Fibroblast of villous mesenchyme (primary cell): Measurements from ENCODE around the gene CALR3. TPM values are rescaled to one million over a fixed set of nuclear protein-coding genes. Genes with fewer than 3 reads are reported as not detected.

Source experiments
- DNase-seq: peaks from one replicate; pipeline ENCODE4 v3.0.0-alpha.2; 2010; ENCODE audit warnings: low read depth
- H3K4me3 ChIP-seq: 2 replicates; pipeline ENCODE4 v1.5.1; 2011; ENCODE audit warnings: low read depth, mild to moderate bottlenecking, low read length
- small RNA-seq: library from RNA; depleted of rRNA; stranded (forward); fragments of <200 nt; gene quantifications from one replicate; pipeline ENCODE3, GENCODE V24; 2012
- total RNA-seq: library from RNA; depleted of rRNA; stranded (reverse); fragments of >200 nt; gene quantifications from 2 replicates; pipeline ENCODE4 v1.2.3, GENCODE V29; 2012
- TF ChIP-seq, protein P1 (sequence below): IDR thresholded peaks from 2 replicates; pipeline ENCODE4 v1.5.1; 2012; ENCODE audit warnings: low read depth, mild to moderate bottlenecking, low read length; ENCODE audit not compliant: insufficient read depth

Gene CALR3
- total RNA-seq, 1 donor = not detected

GRCh38 chr19:16435999-16436650 is 59.8 kb downstream of the CALR3 start:
- TF ChIP-seq, protein P1, sequence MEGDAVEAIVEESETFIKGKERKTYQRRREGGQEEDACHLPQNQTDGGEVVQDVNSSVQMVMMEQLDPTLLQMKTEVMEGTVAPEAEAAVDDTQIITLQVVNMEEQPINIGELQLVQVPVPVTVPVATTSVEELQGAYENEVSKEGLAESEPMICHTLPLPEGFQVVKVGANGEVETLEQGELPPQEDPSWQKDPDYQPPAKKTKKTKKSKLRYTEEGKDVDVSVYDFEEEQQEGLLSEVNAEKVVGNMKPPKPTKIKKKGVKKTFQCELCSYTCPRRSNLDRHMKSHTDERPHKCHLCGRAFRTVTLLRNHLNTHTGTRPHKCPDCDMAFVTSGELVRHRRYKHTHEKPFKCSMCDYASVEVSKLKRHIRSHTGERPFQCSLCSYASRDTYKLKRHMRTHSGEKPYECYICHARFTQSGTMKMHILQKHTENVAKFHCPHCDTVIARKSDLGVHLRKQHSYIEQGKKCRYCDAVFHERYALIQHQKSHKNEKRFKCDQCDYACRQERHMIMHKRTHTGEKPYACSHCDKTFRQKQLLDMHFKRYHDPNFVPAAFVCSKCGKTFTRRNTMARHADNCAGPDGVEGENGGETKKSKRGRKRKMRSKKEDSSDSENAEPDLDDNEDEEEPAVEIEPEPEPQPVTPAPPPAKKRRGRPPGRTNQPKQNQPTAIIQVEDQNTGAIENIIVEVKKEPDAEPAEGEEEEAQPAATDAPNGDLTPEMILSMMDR = no peak
- no peak overlapping the region for H3K4me3 ChIP-seq
- peak; percentile 78 for DNase-seq

DNA sequence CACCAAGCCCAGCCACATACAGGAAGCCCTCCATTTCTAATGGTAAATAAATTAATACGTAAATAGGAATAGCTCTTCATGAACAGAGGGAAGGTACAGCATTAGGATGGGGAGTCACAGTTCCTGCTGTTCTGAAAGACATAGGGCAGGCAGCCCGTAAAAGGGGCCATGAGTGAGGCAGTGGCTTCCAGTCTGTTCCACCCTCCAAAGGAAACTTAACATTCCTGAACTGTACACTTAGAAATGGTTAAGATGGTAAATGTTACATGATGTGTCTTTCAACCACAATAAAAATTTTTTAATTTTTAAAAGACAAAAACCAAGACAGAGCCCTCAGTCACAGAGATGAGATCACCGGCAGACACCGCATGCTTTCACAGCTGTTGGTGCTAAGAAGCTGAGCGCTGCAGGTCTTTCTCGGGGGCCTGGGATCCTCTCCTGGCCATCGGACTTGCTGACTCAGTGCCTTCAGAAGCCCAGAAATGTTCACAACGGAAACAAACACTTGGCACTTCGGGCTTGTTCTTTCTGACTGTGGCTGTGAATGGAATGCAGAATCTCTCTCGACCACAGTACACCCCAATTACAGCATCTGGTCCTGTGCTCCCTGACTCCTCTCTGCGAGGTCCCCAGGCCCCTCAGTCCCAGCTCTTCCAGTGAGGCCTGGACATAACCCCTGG is 60.6 kb downstream of the CALR3 start:
- DNase-seq = peak; percentile 98
- TF ChIP-seq, protein P1 = no peak
- H3K4me3 ChIP-seq = no peak overlapping the region

- TF ChIP-seq, protein P1 = no peak
- H3K4me3 ChIP-seq = no peak overlapping the region
- DNase-seq = no peak
Observed at GRCh38 chr19:16433986-16434385, 62.0 kb downstream of the CALR3 start.

DNA sequence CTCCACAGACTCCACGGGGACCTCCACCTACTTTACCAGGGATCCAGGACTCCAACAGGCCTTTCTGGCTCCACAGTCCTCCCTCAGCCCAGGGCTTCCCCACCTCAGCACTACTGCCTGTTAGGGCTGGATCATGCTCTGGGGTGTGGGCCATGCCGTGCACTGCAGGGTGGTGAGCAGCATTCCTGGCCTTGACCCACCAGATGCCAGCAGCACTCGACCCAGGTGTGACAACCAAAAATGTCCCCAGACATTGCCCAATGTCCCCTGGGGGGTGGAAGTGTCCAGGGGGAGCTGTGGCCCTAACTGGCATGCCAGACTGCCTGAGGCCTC is 66.2 kb downstream of the CALR3 start:
- no peak overlapping the region for H3K4me3 ChIP-seq
- no peak for DNase-seq
- TF ChIP-seq, protein P1 = no peak

GRCh38 chr19:16429066-16429758 is 66.8 kb downstream of the CALR3 start:
- TF ChIP-seq, protein P1 = no peak
- H3K4me3 ChIP-seq = no peak overlapping the region
- DNase-seq = no peak

Small RNAs within 50 kb of the gene (small RNA-seq; reads per million reads assigned to genes)
- gene RN7SL146P = not detected

Other genes with a start within 250 kb of the CALR3 start
- gene KLF2, start 171.3 kb downstream of the CALR3 start, total RNA-seq = 3.0 and 6.8 TPM in 2 replicates
- 16.1 and 18.6 TPM in 2 replicates for gene EPS15L1, start 24.2 kb downstream of the CALR3 start, total RNA-seq
- 4.2 and 6.0 TPM in 2 replicates for gene C19orf44, start 227 bp upstream of the CALR3 start, total RNA-seq
- gene CHERP, start 46.3 kb upstream of the CALR3 start, total RNA-seq = 6.1 and 6.5 TPM in 2 replicates
- 32.5 and 46.2 TPM in 2 replicates for gene SLC35E1, start 76.2 kb upstream of the CALR3 start, total RNA-seq
- 5.2 and 7.3 TPM in 2 replicates for gene MED26, start 132.0 kb upstream of the CALR3 start, total RNA-seq
- 60.6 and 68.7 TPM in 2 replicates for gene SMIM7, start 164.0 kb upstream of the CALR3 start, total RNA-seq
- 1.3 and 2.2 TPM in 2 replicates for gene TMEM38A, start 165.0 kb upstream of the CALR3 start, total RNA-seq
- not detected in 2 replicates for gene NWD1, start 223.7 kb upstream of the CALR3 start, total RNA-seq